ENCODE results near the gene HGD. TPM values are rescaled to one million over a fixed set of nuclear protein-coding genes. Genes with fewer than 3 reads are reported as not detected.

The HGD gene
- polyA plus RNA-seq, 1 of the 3 experiments (the other 2 are of a cell fraction), result not detected

DNA sequence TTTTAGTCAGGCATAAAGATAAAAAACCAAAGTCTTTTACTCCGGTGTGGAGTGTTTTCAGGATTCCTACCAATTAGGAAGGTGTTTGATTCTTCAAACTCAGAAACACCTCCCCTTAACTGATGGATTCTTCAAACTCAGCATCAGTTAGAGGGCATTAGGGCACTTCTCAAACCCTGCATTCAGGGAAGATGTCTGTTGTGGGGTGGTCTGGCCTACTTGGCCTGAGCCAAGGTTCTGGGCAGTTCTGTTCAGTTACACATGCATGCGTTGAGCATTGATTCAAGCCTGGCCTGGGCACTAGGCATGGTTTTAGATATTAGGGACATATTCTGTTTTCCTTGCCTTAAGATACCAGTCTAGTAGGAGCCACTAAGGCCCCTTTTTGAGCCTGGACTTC is 1.0 kb downstream of the HGD start (continued):
- TF ChIP-seq, protein P1, sequence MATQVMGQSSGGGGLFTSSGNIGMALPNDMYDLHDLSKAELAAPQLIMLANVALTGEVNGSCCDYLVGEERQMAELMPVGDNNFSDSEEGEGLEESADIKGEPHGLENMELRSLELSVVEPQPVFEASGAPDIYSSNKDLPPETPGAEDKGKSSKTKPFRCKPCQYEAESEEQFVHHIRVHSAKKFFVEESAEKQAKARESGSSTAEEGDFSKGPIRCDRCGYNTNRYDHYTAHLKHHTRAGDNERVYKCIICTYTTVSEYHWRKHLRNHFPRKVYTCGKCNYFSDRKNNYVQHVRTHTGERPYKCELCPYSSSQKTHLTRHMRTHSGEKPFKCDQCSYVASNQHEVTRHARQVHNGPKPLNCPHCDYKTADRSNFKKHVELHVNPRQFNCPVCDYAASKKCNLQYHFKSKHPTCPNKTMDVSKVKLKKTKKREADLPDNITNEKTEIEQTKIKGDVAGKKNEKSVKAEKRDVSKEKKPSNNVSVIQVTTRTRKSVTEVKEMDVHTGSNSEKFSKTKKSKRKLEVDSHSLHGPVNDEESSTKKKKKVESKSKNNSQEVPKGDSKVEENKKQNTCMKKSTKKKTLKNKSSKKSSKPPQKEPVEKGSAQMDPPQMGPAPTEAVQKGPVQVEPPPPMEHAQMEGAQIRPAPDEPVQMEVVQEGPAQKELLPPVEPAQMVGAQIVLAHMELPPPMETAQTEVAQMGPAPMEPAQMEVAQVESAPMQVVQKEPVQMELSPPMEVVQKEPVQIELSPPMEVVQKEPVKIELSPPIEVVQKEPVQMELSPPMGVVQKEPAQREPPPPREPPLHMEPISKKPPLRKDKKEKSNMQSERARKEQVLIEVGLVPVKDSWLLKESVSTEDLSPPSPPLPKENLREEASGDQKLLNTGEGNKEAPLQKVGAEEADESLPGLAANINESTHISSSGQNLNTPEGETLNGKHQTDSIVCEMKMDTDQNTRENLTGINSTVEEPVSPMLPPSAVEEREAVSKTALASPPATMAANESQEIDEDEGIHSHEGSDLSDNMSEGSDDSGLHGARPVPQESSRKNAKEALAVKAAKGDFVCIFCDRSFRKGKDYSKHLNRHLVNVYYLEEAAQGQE (IDR thresholded peaks at IDR 0.05; ENCODE audit: low read depth, low read length), result no peak
- TF ChIP-seq POLR2AphosphoS5 (IDR thresholded peaks at IDR 0.05; ENCODE audit: low read depth, low read length) (no peak), RFX5 (IDR thresholded peaks at IDR 0.05; ENCODE audit: low read length) (no peak), GATA2 (CRISPR knock-in tag; IDR thresholded peaks at IDR 0.05) (no peak), ELF1 (IDR thresholded peaks at IDR 0.05) (no peak), EZH2phosphoT487 (IDR thresholded peaks at IDR 0.05; ENCODE audit: borderline replicate concordance, low read depth) (no peak), FOXJ3 (CRISPR knock-in tag; IDR thresholded peaks at IDR 0.05) (no peak)
- TF ChIP-seq, protein P2, sequence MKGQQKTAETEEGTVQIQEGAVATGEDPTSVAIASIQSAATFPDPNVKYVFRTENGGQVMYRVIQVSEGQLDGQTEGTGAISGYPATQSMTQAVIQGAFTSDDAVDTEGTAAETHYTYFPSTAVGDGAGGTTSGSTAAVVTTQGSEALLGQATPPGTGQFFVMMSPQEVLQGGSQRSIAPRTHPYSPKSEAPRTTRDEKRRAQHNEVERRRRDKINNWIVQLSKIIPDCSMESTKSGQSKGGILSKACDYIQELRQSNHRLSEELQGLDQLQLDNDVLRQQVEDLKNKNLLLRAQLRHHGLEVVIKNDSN (IDR thresholded peaks at IDR 0.05; ENCODE audit: borderline replicate concordance, low read depth), result no peak
- TF ChIP-seq, protein P3, sequence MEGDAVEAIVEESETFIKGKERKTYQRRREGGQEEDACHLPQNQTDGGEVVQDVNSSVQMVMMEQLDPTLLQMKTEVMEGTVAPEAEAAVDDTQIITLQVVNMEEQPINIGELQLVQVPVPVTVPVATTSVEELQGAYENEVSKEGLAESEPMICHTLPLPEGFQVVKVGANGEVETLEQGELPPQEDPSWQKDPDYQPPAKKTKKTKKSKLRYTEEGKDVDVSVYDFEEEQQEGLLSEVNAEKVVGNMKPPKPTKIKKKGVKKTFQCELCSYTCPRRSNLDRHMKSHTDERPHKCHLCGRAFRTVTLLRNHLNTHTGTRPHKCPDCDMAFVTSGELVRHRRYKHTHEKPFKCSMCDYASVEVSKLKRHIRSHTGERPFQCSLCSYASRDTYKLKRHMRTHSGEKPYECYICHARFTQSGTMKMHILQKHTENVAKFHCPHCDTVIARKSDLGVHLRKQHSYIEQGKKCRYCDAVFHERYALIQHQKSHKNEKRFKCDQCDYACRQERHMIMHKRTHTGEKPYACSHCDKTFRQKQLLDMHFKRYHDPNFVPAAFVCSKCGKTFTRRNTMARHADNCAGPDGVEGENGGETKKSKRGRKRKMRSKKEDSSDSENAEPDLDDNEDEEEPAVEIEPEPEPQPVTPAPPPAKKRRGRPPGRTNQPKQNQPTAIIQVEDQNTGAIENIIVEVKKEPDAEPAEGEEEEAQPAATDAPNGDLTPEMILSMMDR (IDR thresholded peaks at IDR 0.05), result no peak

DNA sequence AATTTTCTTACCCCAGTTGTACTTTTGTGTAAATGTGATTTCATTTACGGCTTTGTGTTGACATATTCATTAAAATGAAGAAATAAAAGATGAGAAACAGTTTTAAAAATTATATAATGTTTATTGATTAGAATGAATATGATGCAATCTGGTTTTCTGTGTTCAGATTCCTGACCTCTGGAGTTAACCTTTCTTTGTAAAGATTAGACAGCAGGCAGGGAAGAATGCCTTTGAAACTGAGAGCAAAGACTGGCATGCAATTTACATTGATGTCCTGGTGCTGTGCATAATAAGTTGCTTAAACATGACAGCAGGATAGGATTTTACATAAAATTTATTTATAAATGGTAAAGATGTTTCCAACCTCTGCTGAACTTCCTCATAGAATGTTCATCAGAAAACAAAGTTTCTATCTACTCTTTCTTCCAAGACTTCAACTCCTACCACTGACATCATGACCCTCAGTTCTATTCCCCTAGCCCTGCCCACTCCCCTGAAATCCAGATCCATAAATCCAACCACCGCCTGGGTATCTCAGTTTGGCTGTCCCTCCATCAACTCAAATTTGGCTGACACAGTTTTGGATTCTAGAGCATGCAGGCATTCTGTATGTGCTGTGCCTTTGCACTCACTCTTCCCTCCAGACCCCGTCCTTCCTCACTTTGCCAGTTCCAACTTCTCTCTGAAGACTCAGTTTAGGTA is 1.7 kb downstream of the HGD start:
- Histone ChIP-seq H3K9me2 (no peaks in the 10 kb centered on the region), H2AFZ (ENCODE audit: low read depth) (no peak overlapping the region), H3K9ac (no peak overlapping the region), H4K20me1 (ENCODE audit: insufficient read depth) (no peaks in the 10 kb centered on the region), H3K79me2 (ENCODE audit: insufficient read depth) (no peaks in the 10 kb centered on the region), H3K4me3 (ENCODE audit: low read depth in 2 of 2, low read length in 1 of 2) (no peak overlapping the region), H3K4me1 (ENCODE audit: control insufficient read depth in 1 of 2, insufficient read depth in 2 of 2, low read depth in 1 of 2, low read length in 1 of 2) (peaks cover 3 to 25% of the 10 kb centered on the region in 2 experiments; a peak in 3 of 4 replicates), H3K36me3 (replicated peaks in 1 of 2; ENCODE audit: control insufficient read depth in 1 of 2, insufficient read depth in 2 of 2, low read length in 1 of 2) (no peaks in the 10 kb centered on the region), H3K27ac (ENCODE audit: low read depth in 2 of 2, low read length in 1 of 2) (no peak overlapping the region), H3K4me2 (no peak overlapping the region), H3F3A (replicated peaks; ENCODE audit: insufficient read depth) (no peaks in the 10 kb centered on the region), H3K27me3 (ENCODE audit: insufficient read depth) (no peaks in the 10 kb centered on the region), H3K9me3 (no peaks in the 10 kb centered on the region)
- TF ChIP-seq POLR2AphosphoS5 (IDR thresholded peaks at IDR 0.05; ENCODE audit: low read depth, low read length) (no peak), RXRA (IDR thresholded peaks at IDR 0.05; ENCODE audit: borderline replicate concordance, low read depth) (no peak), SIN3A (IDR thresholded peaks at IDR 0.05; ENCODE audit: borderline replicate concordance, low read depth, low read length) (no peak), TCF12 (IDR thresholded peaks at IDR 0.05) (no peak), FOSL2 (IDR thresholded peaks at IDR 0.05; ENCODE audit: borderline replicate concordance, low read depth) (no peak)
- TF ChIP-seq, protein P3 (IDR thresholded peaks at IDR 0.05), result no peak
- TF ChIP-seq, protein P4, sequence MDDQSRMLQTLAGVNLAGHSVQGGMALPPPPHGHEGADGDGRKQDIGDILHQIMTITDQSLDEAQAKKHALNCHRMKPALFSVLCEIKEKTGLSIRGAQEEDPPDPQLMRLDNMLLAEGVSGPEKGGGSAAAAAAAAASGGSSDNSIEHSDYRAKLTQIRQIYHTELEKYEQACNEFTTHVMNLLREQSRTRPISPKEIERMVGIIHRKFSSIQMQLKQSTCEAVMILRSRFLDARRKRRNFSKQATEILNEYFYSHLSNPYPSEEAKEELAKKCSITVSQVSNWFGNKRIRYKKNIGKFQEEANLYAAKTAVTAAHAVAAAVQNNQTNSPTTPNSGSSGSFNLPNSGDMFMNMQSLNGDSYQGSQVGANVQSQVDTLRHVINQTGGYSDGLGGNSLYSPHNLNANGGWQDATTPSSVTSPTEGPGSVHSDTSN (IDR thresholded peaks at IDR 0.05), result no peak
- DNase-seq, result no peak
- CTCF ChIA-PET, result no interaction called here
- 76% methylated on average over 3 of the region's 3 CpGs for WGBS (ENCODE audit: low lambda C conversion rate)
- POLR2A ChIA-PET, result no interaction called here

All from SK-N-SH (cell line).